Measurements from ENCODE around the gene S100A6.

The S100A6 gene

GRCh38 chr1:153561466-153561985, 25.7 kb upstream of the S100A6 start:
- TF ChIP-seq CTCF (IDR thresholded peaks at IDR 0.05; ENCODE audit: borderline replicate concordance, insufficient read depth, low read depth, low read length) = no peak
- no peak overlapping the region for H3K4me3 ChIP-seq (ENCODE audit: low read depth, low read length)

GRCh38 chr1:153560771-153561465, 25.1 kb upstream of the S100A6 start:
- TF ChIP-seq CTCF (IDR thresholded peaks at IDR 0.05; ENCODE audit: borderline replicate concordance, insufficient read depth, low read depth, low read length) = no peak
- H3K4me3 ChIP-seq (ENCODE audit: low read depth, low read length) = no peak overlapping the region

GRCh38 chr1:153560241-153560640, 24.4 kb upstream of the S100A6 start:
- no peak for TF ChIP-seq CTCF (IDR thresholded peaks at IDR 0.05; ENCODE audit: borderline replicate concordance, insufficient read depth, low read depth, low read length)
- H3K4me3 ChIP-seq (ENCODE audit: low read depth, low read length) = no peak overlapping the region

- no peak for TF ChIP-seq CTCF (IDR thresholded peaks at IDR 0.05; ENCODE audit: borderline replicate concordance, insufficient read depth, low read depth, low read length)
- H3K4me3 ChIP-seq (ENCODE audit: low read depth, low read length) = no peak overlapping the region
Observed at GRCh38 chr1:153557877-153558276, 22.1 kb upstream of the S100A6 start.

- TF ChIP-seq CTCF (IDR thresholded peaks at IDR 0.05; ENCODE audit: borderline replicate concordance, insufficient read depth, low read depth, low read length) = no peak
Observed at GRCh38 chr1:153556348-153556747, 20.6 kb upstream of the S100A6 start.

GRCh38 chr1:153553830-153554541, 18.2 kb upstream of the S100A6 start:
- no peak overlapping the region for H3K4me3 ChIP-seq (ENCODE audit: low read depth, low read length)

More at GRCh38 chr1:153556348-153556747, 20.6 kb upstream of the S100A6 start:
- no peak overlapping the region for H3K4me3 ChIP-seq (ENCODE audit: low read depth, low read length)

More at GRCh38 chr1:153553830-153554541, 18.2 kb upstream of the S100A6 start:
- TF ChIP-seq CTCF (IDR thresholded peaks at IDR 0.05; ENCODE audit: borderline replicate concordance, insufficient read depth, low read depth, low read length) = no peak
